HepG2 (cell line): ENCODE data around the gene FCHO1. TPM values are rescaled to one million over a fixed set of nuclear protein-coding genes. Genes with fewer than 3 reads are reported as not detected.
A peak's percentile ranks its signal among the peaks of the same experiment; 100 is the strongest.

Experiments
- ASH2L ChIP-seq: fragments of 300-600, 200-600 bp; sonication (generic); IDR thresholded peaks from 2 replicates; pipeline ENCODE4 v1.7.0; 2017; ENCODE audit warnings: low read depth, mild to moderate bottlenecking, moderate library complexity, mixed read lengths, low read length; ENCODE audit not compliant: insufficient read length
- DPF2 ChIP-seq: sonication (generic); formaldehyde crosslinking; IDR thresholded peaks from 2 replicates; pipeline ENCODE4 v1.4.0; 2020; ENCODE audit warnings: mild to moderate bottlenecking, low read depth, missing genetic modification reagents, borderline replicate concordance
- FOXA1 ChIP-seq, 2 experiments: fragments of 450-650 bp in 1 of 2; sonication (generic) in 1 of 2; formaldehyde crosslinking in 1 of 2; IDR thresholded peaks; 2 replicates each; pipeline versions ENCODE4 v1.4.0 to v1.6.1; 2016 to 2020; ENCODE audit warnings: missing genetic modification reagents in 1 of 2
- GATA4 ChIP-seq: sonication (generic); IDR thresholded peaks from 2 replicates; pipeline ENCODE4 v1.6.1; 2016; ENCODE audit warnings: antibody characterized with exemption, low read depth, borderline replicate concordance
- MIER3 ChIP-seq: IDR thresholded peaks from 2 replicates; pipeline ENCODE4 v1.6.1; 2016; ENCODE audit warnings: missing compliant biosample characterization, borderline replicate concordance
- NKX3-1 ChIP-seq: sonication (generic); formaldehyde crosslinking; IDR thresholded peaks from 2 replicates; pipeline ENCODE4 v1.5.0; 2020; ENCODE audit warnings: missing genetic modification reagents
- NONO ChIP-seq, 2 experiments: fragments of 450-650 bp in 1 of 2; sonication (generic) in 1 of 2; formaldehyde crosslinking in 1 of 2; IDR thresholded peaks in 1 of 2; conservative IDR thresholded peaks in 1 of 2; 2 replicates each; pipeline versions ENCODE4 v1.6.1 to v1.8.0; 2017 to 2022; ENCODE audit warnings: mild to moderate bottlenecking in 1 of 2, missing genetic modification reagents in 1 of 2, moderate library complexity in 1 of 2
- NR2F6 ChIP-seq, 2 experiments: IDR thresholded peaks; 2 replicates each; pipeline ENCODE4 v1.6.1; 2016; ENCODE audit warnings: antibody characterized with exemption in 1 of 2, mild to moderate bottlenecking in 1 of 2
- SMAD9 ChIP-seq: sonication (generic); formaldehyde crosslinking; IDR thresholded peaks from 2 replicates; pipeline ENCODE4 v1.5.1; 2020; ENCODE audit warnings: mild to moderate bottlenecking, missing genetic modification reagents
- SP1 ChIP-seq, 2 experiments: fragments of 450-650 bp in 1 of 2; sonication (generic) in 1 of 2; formaldehyde crosslinking in 1 of 2; IDR thresholded peaks; 2 replicates each; pipeline versions ENCODE4 v1.4.0 to v1.6.1; 2016 to 2020; ENCODE audit warnings: missing genetic modification reagents in 1 of 2
- TCF7 ChIP-seq: sonication (generic); IDR thresholded peaks from 2 replicates; pipeline ENCODE4 v1.6.1; 2016; ENCODE audit warnings: antibody characterized with exemption, low read depth
- ZFX ChIP-seq: sonication (generic); formaldehyde crosslinking; IDR thresholded peaks from 2 replicates; pipeline ENCODE4 v1.4.0; 2020; ENCODE audit warnings: mild to moderate bottlenecking, low read depth, missing genetic modification reagents, moderate library complexity
- ZNF207 ChIP-seq: fragments of 450-650 bp; IDR thresholded peaks from 2 replicates; pipeline ENCODE4 v1.6.1; 2016; ENCODE audit warnings: antibody characterized with exemption, borderline replicate concordance
- ZNF549 ChIP-seq: sonication (generic); formaldehyde crosslinking; IDR thresholded peaks from 2 replicates; pipeline ENCODE4 v1.5.0; 2020; ENCODE audit warnings: missing genetic modification reagents
- ZNF556 ChIP-seq: sonication (generic); formaldehyde crosslinking; IDR thresholded peaks from 2 replicates; pipeline ENCODE4 v1.4.0; 2020; ENCODE audit warnings: mild to moderate bottlenecking, missing genetic modification reagents, borderline replicate concordance
- ZNF652 ChIP-seq: IDR thresholded peaks from 2 replicates; pipeline ENCODE4 v1.6.1; 2016; ENCODE audit warnings: low read depth, borderline replicate concordance
- polyA plus RNA-seq, 8 experiments: library from polyadenylated mRNA; depleted of rRNA in 3 of 8; stranded (reverse) in 7 of 8; unstranded in 1 of 8; fragments of >200 nt; fragmentation: Illumina TruSeq in 4 of 8; extraction: Trizol in 4 of 8; gene quantifications; 2 replicates each; pipeline versions ENCODE4 v1.2.1 to v1.2.3, GENCODE V29; 2011 to 2016; ENCODE audit warnings: low read depth in 4 of 8, missing spikeins in 1 of 8, mixed read lengths in 1 of 8; ENCODE audit not compliant: insufficient read depth in 1 of 8
- total RNA-seq, 5 experiments: library from RNA; depleted of rRNA; stranded (reverse); fragments of >200 nt; fragmentation: Illumina TruSeq; extraction: Trizol; gene quantifications; 2 replicates each; pipeline ENCODE4 v1.2.3, GENCODE V29; 2016; ENCODE audit warnings: low read depth in 1 of 5
- TF ChIP-seq, protein P1 (sequence below): sonication (generic); formaldehyde crosslinking; conservative IDR thresholded peaks from 2 replicates; pipeline ENCODE4 v1.8.1; 2023; ENCODE audit warnings: missing genetic modification reagents
- TF ChIP-seq, protein P2 (sequence below): sonication (generic); formaldehyde crosslinking; IDR thresholded peaks from 2 replicates; pipeline ENCODE4 v1.5.0; 2020; ENCODE audit warnings: missing genetic modification reagents, mild to moderate bottlenecking, borderline replicate concordance
- TF ChIP-seq, protein P3 (sequence below): sonication (generic); formaldehyde crosslinking; IDR thresholded peaks from 2 replicates; pipeline ENCODE4 v1.8.0; 2022; ENCODE audit warnings: missing genetic modification reagents, mild to moderate bottlenecking, borderline replicate concordance
- TF ChIP-seq, protein P4 (sequence below): sonication (generic); formaldehyde crosslinking; IDR thresholded peaks from 2 replicates; pipeline ENCODE4 v1.4.0; 2020; ENCODE audit warnings: missing genetic modification reagents, borderline replicate concordance

Gene FCHO1
- total and polyA plus RNA-seq, 2 of the 13 experiments (the other 11 are each of a cell fraction or from before 2014, with no cell fraction given): 1.3 to 3.1 TPM

DNA sequence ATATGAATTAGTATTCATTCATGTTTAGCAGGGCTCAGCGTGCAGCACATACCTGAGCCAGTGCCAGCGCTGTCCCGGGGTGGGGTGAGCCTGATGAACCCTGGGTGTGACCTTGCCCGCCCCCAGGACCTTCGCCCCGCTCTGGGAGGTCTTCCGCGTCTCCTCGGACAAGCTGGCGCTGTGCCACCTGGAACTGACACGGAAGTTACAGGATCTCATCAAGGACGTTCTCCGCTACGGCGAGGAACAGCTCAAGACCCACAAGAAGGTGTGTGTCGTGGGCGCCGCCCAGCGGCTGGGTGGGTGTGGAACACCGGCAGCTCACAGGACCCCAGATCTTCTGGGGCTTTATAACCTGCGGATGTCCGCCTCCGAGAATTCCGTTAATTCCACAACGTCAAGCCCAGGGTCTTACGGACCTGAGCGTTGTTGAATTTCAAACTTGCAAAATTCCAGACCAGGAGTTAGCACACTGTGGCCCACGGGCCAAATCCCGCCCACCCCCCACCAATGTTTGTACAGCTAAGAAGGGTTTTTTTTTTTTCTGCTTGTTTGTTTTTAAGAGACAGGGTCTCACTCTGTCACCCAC, 15.4 kb downstream of the FCHO1 start (continued):
- TF ChIP-seq, protein P1, sequence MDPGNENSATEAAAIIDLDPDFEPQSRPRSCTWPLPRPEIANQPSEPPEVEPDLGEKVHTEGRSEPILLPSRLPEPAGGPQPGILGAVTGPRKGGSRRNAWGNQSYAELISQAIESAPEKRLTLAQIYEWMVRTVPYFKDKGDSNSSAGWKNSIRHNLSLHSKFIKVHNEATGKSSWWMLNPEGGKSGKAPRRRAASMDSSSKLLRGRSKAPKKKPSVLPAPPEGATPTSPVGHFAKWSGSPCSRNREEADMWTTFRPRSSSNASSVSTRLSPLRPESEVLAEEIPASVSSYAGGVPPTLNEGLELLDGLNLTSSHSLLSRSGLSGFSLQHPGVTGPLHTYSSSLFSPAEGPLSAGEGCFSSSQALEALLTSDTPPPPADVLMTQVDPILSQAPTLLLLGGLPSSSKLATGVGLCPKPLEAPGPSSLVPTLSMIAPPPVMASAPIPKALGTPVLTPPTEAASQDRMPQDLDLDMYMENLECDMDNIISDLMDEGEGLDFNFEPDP (CRISPR knock-in tag): no peak
- TF ChIP-seq FOXA1 (IDR thresholded peaks at IDR 0.05) (no peak), FOXA1 (CRISPR knock-in tag; IDR thresholded peaks at IDR 0.05) (no peak), ZFX (no peak; the same call in 1 of the 2 replicates), ZNF207 (no peak), NKX3-1 (CRISPR knock-in tag) (no peak), TCF7 (no peak), SP1 (IDR thresholded peaks at IDR 0.05) (no peak), SP1 (CRISPR knock-in tag; IDR thresholded peaks at IDR 0.05) (0 out of 2 replicates have a peak, but pooled peaks have one; percentile 25), NR2F6 (IDR thresholded peaks at IDR 0.05) (peak; percentile 92), NR2F6 (CRISPR knock-in tag; IDR thresholded peaks at IDR 0.05) (peak; percentile 97), SMAD9 (CRISPR knock-in tag) (no peak), MIER3 (CRISPR knock-in tag) (peak; percentile 65; the same call in 1 of the 2 replicates), ASH2L (peak; percentile 22), ZNF652 (CRISPR knock-in tag) (no peak), DPF2 (0 out of 2 replicates have a peak, but pooled peaks have one; percentile 59), NONO (IDR thresholded peaks at IDR 0.05) (no peak), NONO (CRISPR knock-in tag; conservative IDR thresholded peaks at IDR 0.05) (peak; percentile 79), ZNF549 (CRISPR knock-in tag) (no peak), GATA4 (no peak), ZNF556 (CRISPR knock-in tag) (peak; percentile 60; the same call in 1 of the 2 replicates)
- TF ChIP-seq, protein P2, sequence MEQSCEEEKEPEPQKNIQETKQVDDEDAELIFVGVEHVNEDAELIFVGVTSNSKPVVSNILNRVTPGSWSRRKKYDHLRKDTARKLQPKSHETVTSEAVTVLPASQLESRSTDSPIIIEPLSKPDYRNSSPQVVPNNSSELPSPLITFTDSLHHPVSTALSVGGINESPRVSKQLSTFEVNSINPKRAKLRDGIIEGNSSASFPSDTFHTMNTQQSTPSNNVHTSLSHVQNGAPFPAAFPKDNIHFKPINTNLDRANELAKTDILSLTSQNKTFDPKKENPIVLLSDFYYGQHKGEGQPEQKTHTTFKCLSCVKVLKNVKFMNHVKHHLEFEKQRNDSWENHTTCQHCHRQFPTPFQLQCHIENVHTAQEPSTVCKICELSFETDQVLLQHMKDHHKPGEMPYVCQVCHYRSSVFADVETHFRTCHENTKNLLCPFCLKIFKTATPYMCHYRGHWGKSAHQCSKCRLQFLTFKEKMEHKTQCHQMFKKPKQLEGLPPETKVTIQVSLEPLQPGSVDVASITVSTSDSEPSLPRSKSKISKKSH (CRISPR knock-in tag): no peak
- TF ChIP-seq, protein P3, sequence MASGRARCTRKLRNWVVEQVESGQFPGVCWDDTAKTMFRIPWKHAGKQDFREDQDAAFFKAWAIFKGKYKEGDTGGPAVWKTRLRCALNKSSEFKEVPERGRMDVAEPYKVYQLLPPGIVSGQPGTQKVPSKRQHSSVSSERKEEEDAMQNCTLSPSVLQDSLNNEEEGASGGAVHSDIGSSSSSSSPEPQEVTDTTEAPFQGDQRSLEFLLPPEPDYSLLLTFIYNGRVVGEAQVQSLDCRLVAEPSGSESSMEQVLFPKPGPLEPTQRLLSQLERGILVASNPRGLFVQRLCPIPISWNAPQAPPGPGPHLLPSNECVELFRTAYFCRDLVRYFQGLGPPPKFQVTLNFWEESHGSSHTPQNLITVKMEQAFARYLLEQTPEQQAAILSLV (CRISPR knock-in tag): 0 out of 2 replicates have a peak, but pooled peaks have one; percentile 31
- TF ChIP-seq, protein P4, sequence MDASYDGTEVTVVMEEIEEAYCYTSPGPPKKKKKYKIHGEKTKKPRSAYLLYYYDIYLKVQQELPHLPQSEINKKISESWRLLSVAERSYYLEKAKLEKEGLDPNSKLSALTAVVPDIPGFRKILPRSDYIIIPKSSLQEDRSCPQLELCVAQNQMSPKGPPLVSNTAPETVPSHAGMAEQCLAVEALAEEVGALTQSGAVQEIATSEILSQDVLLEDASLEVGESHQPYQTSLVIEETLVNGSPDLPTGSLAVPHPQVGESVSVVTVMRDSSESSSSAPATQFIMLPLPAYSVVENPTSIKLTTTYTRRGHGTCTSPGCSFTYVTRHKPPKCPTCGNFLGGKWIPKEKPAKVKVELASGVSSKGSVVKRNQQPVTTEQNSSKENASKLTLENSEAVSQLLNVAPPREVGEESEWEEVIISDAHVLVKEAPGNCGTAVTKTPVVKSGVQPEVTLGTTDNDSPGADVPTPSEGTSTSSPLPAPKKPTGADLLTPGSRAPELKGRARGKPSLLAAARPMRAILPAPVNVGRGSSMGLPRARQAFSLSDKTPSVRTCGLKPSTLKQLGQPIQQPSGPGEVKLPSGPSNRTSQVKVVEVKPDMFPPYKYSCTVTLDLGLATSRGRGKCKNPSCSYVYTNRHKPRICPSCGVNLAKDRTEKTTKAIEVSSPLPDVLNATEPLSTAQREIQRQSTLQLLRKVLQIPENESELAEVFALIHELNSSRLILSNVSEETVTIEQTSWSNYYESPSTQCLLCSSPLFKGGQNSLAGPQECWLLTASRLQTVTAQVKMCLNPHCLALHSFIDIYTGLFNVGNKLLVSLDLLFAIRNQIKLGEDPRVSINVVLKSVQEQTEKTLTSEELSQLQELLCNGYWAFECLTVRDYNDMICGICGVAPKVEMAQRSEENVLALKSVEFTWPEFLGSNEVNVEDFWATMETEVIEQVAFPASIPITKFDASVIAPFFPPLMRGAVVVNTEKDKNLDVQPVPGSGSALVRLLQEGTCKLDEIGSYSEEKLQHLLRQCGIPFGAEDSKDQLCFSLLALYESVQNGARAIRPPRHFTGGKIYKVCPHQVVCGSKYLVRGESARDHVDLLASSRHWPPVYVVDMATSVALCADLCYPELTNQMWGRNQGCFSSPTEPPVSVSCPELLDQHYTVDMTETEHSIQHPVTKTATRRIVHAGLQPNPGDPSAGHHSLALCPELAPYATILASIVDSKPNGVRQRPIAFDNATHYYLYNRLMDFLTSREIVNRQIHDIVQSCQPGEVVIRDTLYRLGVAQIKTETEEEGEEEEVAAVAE (CRISPR knock-in tag): no peak; the same call in 1 of the 2 replicates
